ENCODE measurements around the gene SYNGR2. TPM values are rescaled to one million over a fixed set of nuclear protein-coding genes. Genes with fewer than 3 reads are reported as not detected.
A peak's percentile ranks its signal among the peaks of the same experiment; 100 is the strongest.

SYNGR2 gene
- total and polyA plus RNA-seq, 9 of the 15 experiments (the other 6 are each of a cell fraction or from before 2014, with no cell fraction given) = 1.4 to 173 (median 87.8) TPM

DNA sequence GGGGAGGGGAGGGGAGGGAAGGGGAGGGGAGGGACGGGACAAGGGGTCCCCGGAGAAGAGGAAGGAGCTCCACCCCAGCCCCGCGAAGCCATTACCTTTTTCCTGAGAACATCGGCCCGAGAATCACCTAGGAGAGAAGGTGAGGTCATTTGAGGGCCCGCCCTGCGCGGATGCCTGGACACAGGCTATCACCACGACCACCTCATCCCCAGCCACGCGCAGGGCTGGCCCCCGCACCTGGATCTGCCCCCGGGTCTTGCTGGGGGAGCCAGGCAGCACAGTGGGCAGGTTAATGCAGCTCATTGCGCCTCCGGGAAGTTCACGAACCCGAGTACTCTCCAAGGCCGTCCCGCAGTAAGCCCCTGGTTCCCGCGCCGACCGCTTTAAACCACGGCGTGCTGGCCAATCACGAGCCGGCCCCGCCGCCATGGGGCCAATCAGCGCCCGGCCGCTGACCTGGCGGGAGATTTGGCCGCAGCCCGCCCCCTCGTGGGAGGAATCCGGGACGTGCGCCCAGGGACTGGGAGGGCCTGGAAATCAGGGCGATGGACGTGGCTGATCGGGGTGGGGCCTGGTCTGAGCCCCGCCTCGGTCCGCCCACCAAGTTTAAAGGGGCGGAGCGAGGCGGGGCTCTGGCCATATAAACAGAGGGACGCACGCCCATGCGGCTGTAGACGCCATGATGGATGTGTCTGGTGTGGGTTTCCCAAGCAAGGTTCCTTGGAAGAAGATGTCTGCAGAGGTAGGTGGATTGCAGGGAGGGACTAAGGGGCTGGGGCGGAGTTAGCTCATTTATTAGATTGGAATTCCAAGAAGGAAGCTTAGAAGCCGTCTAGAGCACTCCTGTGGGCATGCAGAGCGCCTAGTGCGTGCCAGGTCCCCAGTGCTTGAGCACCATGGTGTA is 18.6 kb downstream of the SYNGR2 start, which contains the start of the genes AFMID and TK1 (continued):
- TF ChIP-seq, protein P1, sequence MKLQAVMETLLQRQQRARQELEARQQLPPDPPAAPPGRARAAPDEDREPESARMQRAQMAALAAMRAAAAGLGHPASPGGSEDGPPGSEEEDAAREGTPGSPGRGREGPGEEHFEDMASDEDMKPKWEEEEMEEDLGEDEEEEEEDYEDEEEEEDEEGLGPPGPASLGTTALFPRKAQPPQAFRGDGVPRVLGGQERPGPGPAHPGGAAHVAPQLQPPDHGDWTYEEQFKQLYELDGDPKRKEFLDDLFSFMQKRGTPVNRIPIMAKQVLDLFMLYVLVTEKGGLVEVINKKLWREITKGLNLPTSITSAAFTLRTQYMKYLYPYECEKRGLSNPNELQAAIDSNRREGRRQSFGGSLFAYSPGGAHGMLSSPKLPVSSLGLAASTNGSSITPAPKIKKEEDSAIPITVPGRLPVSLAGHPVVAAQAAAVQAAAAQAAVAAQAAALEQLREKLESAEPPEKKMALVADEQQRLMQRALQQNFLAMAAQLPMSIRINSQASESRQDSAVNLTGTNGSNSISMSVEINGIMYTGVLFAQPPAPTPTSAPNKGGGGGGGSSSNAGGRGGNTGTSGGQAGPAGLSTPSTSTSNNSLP (IDR thresholded peaks at IDR 0.05; ENCODE audit: borderline replicate concordance, low read depth, low read length) = no peak
- TF ChIP-seq NFYB (IDR thresholded peaks at IDR 0.05; ENCODE audit: extremely low read depth, insufficient read length) (peak; percentile 90), MECOM (CRISPR knock-in tag; IDR thresholded peaks at IDR 0.05) (no peak), ZBTB1 (CRISPR knock-in tag; IDR thresholded peaks at IDR 0.05; ENCODE audit: borderline replicate concordance, low read depth) (peak; percentile 65; the same call in 1 of the 2 replicates), NCOA1 (IDR thresholded peaks at IDR 0.05; ENCODE audit: low read depth) (0 out of 2 replicates have a peak, but pooled peaks have one; percentile 15), ZNF668 (CRISPR knock-in tag; IDR thresholded peaks at IDR 0.05) (0 out of 2 replicates have a peak, but pooled peaks have one; percentile 48), MIER1 (IDR thresholded peaks at IDR 0.05; ENCODE audit: low read depth) (no peak), BRD9 (IDR thresholded peaks at IDR 0.05; ENCODE audit: low read depth, partially characterized antibody) (peak; percentile 23), ZNF785 (CRISPR knock-in tag; IDR thresholded peaks at IDR 0.05) (no peak), ZC3H11A (IDR thresholded peaks at IDR 0.05; ENCODE audit: low read depth, low read length) (no peak), PCBP2 (IDR thresholded peaks at IDR 0.05; ENCODE audit: low read depth, low read length, poor library complexity, severe bottlenecking) (no peak), HMGN3 (IDR thresholded peaks at IDR 0.05; ENCODE audit: borderline replicate concordance, extremely low read depth, insufficient read length, low read depth, low read length) (peak; percentile 87), KAT8 (IDR thresholded peaks at IDR 0.05; ENCODE audit: low read depth) (no peak), BACH1 (tag; IDR thresholded peaks at IDR 0.05) (no peak), THRAP3 (IDR thresholded peaks at IDR 0.05; ENCODE audit: borderline replicate concordance) (no peak), ZBTB8A (IDR thresholded peaks at IDR 0.05; ENCODE audit: partially characterized antibody) (no peak)
- TF ChIP-seq, protein P2, sequence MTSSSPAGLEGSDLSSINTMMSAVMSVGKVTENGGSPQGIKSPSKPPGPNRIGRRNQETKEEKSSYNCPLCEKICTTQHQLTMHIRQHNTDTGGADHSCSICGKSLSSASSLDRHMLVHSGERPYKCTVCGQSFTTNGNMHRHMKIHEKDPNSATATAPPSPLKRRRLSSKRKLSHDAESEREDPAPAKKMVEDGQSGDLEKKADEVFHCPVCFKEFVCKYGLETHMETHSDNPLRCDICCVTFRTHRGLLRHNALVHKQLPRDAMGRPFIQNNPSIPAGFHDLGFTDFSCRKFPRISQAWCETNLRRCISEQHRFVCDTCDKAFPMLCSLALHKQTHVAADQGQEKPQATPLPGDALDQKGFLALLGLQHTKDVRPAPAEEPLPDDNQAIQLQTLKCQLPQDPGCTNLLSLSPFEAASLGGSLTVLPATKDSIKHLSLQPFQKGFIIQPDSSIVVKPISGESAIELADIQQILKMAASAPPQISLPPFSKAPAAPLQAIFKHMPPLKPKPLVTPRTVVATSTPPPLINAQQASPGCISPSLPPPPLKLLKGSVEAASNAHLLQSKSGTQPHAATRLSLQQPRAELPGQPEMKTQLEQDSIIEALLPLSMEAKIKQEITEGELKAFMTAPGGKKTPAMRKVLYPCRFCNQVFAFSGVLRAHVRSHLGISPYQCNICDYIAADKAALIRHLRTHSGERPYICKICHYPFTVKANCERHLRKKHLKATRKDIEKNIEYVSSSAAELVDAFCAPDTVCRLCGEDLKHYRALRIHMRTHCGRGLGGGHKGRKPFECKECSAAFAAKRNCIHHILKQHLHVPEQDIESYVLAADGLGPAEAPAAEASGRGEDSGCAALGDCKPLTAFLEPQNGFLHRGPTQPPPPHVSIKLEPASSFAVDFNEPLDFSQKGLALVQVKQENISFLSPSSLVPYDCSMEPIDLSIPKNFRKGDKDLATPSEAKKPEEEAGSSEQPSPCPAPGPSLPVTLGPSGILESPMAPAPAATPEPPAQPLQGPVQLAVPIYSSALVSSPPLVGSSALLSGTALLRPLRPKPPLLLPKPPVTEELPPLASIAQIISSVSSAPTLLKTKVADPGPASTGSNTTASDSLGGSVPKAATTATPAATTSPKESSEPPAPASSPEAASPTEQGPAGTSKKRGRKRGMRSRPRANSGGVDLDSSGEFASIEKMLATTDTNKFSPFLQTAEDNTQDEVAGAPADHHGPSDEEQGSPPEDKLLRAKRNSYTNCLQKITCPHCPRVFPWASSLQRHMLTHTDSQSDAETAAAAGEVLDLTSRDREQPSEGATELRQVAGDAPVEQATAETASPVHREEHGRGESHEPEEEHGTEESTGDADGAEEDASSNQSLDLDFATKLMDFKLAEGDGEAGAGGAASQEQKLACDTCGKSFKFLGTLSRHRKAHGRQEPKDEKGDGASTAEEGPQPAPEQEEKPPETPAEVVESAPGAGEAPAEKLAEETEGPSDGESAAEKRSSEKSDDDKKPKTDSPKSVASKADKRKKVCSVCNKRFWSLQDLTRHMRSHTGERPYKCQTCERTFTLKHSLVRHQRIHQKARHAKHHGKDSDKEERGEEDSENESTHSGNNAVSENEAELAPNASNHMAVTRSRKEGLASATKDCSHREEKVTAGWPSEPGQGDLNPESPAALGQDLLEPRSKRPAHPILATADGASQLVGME (CRISPR knock-in tag; IDR thresholded peaks at IDR 0.05) = 0 out of 2 replicates have a peak, but pooled peaks have one; percentile 15
- TF ChIP-seq, protein P3, sequence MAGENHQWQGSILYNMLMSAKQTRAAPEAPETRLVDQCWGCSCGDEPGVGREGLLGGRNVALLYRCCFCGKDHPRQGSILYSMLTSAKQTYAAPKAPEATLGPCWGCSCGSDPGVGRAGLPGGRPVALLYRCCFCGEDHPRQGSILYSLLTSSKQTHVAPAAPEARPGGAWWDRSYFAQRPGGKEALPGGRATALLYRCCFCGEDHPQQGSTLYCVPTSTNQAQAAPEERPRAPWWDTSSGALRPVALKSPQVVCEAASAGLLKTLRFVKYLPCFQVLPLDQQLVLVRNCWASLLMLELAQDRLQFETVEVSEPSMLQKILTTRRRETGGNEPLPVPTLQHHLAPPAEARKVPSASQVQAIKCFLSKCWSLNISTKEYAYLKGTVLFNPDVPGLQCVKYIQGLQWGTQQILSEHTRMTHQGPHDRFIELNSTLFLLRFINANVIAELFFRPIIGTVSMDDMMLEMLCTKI (IDR thresholded peaks at IDR 0.05; ENCODE audit: partially characterized antibody) = no peak

All from K562 (cell line).